Activated T-helper 2 cell treated with anti-CD3 and anti-CD28 coated beads, Interferon-gamma antibody, Interleukin-2, Interleukin-4, amounts not matched to agents 10 μg/mL and 5 μg/mL and 100 μg/mL, durations not matched to agents 14 hours and 24 hours and 36 hours (primary cell): Measurements from ENCODE around the gene ALPL. TPM values are rescaled to one million over a fixed set of nuclear protein-coding genes. Genes with fewer than 3 reads are reported as not detected.

Experiments used
- DNase-seq: peaks from one replicate; pipeline ENCODE4 v3.0.0; 2021; ENCODE audit warnings: low spot score
- H3K27ac Mint-ChIP-seq: one replicate; pipeline ENCODE4 v1.8.0; 2021; ENCODE audit warnings: mixed read lengths
- H3K27me3 Mint-ChIP-seq: one replicate; pipeline ENCODE4 v1.8.0; 2021; ENCODE audit warnings: low read depth, mixed read lengths
- H3K36me3 Mint-ChIP-seq: one replicate; pipeline ENCODE4 v1.8.0; 2021; ENCODE audit warnings: low read depth, mixed read lengths
- H3K4me1 Mint-ChIP-seq: one replicate; pipeline ENCODE4 v1.8.0; 2021; ENCODE audit warnings: low read depth, mixed read lengths
- H3K4me3 Mint-ChIP-seq: one replicate; pipeline ENCODE4 v1.8.0; 2021; ENCODE audit warnings: low read depth, mild to moderate bottlenecking, moderate library complexity, mixed read lengths
- H3K9me3 Mint-ChIP-seq: one replicate; pipeline ENCODE4 v1.8.0; 2021; ENCODE audit warnings: mixed read lengths
- intact Hi-C: fragments of 100-400 bp; cut with micrococcal nuclease; formaldehyde crosslinking; loops from one replicate; pipeline ENCODE4 v1.15.1; 2023
- total RNA-seq: library from RNA; stranded (reverse); gene quantifications from 2 replicates; pipeline ENCODE4 v1.2.3, GENCODE V29; 2022

The ALPL gene
- total RNA-seq, 1 donor from 2014 or later, result not detected

DNA sequence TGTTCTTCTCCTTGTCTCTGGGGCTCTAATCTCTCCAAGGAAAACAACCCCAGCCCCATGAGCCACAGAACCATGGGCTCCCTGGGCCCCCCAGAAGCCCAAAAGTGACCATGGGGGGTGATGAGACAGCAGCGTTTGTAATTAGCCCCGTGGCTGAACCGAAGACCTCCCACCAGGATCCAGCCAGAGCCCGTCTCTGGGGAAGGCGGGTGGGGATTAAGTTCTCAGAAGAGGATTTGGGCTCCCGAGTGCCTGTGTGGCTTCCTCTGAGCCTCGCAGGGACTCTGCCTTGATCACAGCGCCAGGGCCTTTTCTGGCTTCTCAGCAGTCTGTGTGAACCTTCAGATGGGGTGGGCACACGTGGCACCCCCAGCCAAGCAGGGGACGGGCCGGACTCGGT lies 77.0 kb downstream of the ALPL start:
- H3K4me1 Mint-ChIP-seq, result no peaks in the 10 kb centered on the region
- H3K27ac Mint-ChIP-seq, result no peak overlapping the region
- peaks cover 3% of the 10 kb centered on the region for H3K27me3 Mint-ChIP-seq
- intact Hi-C loops, result no loop called here
- no peak overlapping the region for H3K4me3 Mint-ChIP-seq
- H3K9me3 Mint-ChIP-seq, result no peaks in the 10 kb centered on the region
- no peak for DNase-seq
- H3K36me3 Mint-ChIP-seq, result no peaks in the 10 kb centered on the region

DNA sequence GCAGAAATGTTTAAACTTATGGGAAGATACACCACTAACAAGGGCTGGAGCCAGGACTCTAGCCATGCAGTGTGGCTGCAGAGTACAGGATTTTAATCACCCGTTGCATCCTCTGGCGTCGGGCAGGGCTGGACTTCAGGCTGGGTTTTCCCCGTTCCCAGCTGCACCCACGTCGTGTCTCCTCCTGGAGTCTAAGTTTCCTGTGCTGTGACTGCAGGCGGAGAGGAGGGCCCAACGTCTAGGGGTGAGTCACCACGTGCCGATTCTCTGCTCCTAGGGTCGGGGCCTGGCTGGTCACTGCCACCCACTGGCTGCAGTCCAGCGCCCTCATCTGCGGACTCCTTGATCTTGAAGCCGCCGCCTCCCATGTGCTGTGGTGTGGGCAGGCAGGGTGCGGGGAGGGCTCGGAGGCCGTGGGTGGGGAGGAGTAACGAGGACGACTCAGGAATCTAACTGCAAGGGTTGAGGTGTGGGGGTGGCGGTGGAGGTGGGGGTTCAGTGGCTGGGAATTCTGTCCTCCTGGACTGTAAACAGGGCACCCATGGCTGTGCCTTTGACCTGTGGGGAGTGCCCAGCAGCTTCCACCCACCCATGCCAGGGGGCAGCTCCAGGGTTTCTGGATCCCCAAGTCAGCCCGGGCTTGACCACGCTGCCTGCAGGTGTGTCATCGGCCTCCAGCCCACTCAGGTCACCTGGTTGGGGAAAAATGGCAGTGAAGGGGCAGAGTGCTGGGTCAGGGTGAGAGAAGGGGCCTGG lies 77.8 kb downstream of the ALPL start:
- H3K4me1 Mint-ChIP-seq, result no peaks in the 10 kb centered on the region
- no peak overlapping the region for H3K4me3 Mint-ChIP-seq
- intact Hi-C loops, result no loop called here
- H3K27ac Mint-ChIP-seq, result no peak overlapping the region
- peaks cover 5% of the 10 kb centered on the region for H3K27me3 Mint-ChIP-seq
- H3K9me3 Mint-ChIP-seq, result no peaks in the 10 kb centered on the region
- no peak for DNase-seq
- no peaks in the 10 kb centered on the region for H3K36me3 Mint-ChIP-seq

DNA sequence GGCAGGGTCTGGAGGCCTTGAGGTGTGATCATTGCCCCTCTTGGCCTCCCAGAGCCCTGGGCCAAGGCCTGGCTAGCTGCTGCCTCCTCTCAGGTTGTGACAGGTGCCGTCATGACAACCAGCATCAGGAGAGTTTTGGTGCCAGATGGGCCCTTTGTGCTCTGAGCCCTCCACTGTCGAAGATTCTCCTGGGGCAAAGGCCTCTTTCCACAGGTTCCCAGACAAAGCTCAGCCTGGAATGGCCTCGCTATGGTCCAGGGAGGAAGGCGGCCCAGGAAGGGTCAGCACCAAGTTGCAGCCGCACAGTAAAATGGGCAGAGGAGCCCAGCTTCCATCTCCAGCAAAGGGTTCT lies 78.4 kb downstream of the ALPL start:
- Mint-ChIP-seq H3K4me1 (no peaks in the 10 kb centered on the region), H3K27me3 (peaks cover 6% of the 10 kb centered on the region), H3K9me3 (no peaks in the 10 kb centered on the region), H3K4me3 (no peak overlapping the region), H3K36me3 (no peaks in the 10 kb centered on the region), H3K27ac (no peak overlapping the region)
- intact Hi-C loops, result no loop called here
- DNase-seq, result no peak

DNA sequence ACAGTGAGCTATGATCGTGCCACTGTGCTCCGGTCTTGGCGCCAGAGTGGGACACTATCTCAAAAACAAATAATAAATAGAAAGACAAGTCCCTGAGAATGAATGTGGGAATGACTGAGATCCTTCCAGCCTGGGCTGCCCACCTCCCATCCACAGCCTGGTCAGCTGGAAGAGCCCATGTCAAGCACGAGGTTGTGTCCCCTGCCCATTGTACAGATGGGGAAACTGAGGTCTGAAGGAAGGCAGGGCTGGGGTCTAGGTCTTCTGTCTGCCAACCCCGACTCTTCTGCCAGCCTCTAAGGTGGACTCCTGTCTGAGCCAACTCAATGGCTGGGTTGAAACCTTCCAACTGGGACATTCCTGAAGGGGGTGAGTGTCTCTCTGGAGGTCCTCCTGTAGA lies 80.4 kb downstream of the ALPL start:
- intact Hi-C loops, result no loop called here
- H3K36me3 Mint-ChIP-seq, result no peaks in the 10 kb centered on the region
- DNase-seq, result no peak

DNA sequence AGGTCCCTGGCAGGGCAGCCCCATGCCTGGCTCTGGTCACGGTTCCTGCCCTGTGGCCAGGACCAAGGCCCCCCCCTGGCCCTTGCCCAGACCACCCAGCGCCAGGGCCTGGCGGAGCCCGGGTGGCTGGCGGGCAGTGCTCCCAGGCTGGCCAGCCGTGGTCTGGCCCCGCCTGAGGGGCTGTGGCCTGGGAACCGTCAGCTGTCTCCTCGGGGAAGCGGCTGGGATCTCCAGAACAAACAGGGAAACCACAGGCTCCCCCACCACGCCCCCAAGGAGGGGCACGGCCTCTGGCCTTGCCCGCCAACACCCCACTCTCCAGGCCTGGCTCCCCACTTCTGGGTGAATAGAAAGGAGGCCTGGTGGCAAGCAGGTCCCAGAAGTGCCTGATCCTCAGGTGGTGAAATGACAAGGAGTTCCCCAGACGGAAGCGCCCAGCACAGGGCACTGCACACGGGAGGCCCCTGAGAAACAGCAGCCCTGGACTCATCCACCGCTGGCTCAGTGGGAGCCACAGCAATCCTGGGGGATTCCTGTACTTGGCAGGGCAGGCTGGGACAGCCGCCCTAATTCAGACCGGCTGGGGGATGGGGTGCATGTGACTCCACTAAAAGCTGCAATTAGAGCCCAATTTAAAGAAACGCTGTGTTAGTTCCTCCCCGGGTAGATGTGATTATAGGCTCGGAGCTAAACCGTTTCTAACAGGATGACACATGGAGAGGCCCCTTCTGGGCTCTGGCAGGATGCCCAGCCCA lies 81.1 kb downstream of the ALPL start:
- no peak overlapping the region for H3K4me3 Mint-ChIP-seq
- no peaks in the 10 kb centered on the region for H3K36me3 Mint-ChIP-seq
- H3K4me1 Mint-ChIP-seq, result no peaks in the 10 kb centered on the region
- H3K9me3 Mint-ChIP-seq, result no peaks in the 10 kb centered on the region
- no peak for DNase-seq
- H3K27me3 Mint-ChIP-seq, result peaks cover 6% of the 10 kb centered on the region
- no peak overlapping the region for H3K27ac Mint-ChIP-seq
- intact Hi-C loops, result no loop called here

More for the DNA sequence above, 80.4 kb downstream of the ALPL start:
- Mint-ChIP-seq H3K27ac (no peak overlapping the region), H3K4me3 (no peak overlapping the region), H3K27me3 (peaks cover 6% of the 10 kb centered on the region), H3K9me3 (no peaks in the 10 kb centered on the region), H3K4me1 (no peaks in the 10 kb centered on the region)

DNA sequence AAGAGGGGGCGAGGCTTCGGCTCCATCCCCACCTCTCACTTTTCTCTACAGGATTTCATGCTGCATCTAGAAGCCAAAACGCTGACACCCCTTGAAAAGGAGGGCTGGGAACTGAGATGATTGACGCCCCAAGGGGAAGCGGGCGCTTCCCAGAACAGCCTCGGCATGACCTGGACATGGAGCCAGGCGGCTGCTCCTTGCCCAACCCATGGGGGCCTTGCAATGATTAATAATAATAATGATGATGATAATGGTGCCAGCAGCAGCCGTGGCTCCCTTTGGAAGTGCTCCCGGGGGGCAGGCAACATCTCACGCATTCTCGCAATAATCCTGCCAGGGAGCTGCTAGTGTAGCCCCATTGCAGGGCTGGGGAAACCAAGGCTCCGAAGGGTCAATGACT lies 81.7 kb downstream of the ALPL start:
- intact Hi-C loops, result no loop called here
- no peak for DNase-seq
- H3K36me3 Mint-ChIP-seq, result no peaks in the 10 kb centered on the region
- no peaks in the 10 kb centered on the region for H3K4me1 Mint-ChIP-seq
- no peak overlapping the region for H3K4me3 Mint-ChIP-seq
- H3K27me3 Mint-ChIP-seq, result peaks cover 6% of the 10 kb centered on the region
- H3K9me3 Mint-ChIP-seq, result no peaks in the 10 kb centered on the region
- no peak overlapping the region for H3K27ac Mint-ChIP-seq

DNA sequence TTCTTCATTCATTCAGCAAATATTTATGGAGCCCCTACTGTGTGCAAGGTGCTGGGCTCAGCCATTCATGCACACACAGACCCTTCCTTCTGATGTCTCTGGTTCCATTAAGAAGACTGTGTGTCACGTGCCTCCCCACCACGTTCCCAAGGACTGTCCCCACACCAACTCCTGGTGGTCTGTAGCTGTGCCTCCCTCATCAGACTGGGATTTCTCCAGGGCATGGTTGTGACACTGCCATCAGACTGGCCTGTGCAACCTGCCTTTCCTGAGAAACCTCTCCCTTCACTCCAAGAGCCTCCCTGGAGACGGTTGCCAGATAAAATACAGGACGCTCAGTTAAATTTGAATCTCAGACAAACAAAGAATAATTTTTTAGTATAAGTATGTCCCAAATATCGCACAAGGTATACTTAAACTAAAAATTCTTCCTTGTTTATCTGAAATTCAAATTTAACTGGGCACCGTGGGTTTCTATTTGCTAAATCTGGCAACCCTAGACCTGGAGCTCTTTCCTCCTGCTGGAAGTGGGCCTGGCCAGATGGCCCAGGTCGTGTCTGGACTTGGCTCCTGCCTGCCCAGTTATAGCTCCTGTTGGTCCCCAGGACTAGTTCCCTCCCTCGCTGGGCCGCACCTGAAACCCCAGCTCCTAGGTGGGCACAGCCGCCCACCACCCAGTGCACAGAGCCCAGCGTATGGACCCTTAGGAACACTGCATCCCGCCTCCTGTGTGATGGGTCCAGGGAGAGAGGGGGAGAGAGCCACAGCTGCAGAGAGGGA lies 83.1 kb downstream of the ALPL start:
- DNase-seq, result no peak
- no peak overlapping the region for H3K27ac Mint-ChIP-seq
- H3K4me3 Mint-ChIP-seq, result no peak overlapping the region
- H3K36me3 Mint-ChIP-seq, result no peaks in the 10 kb centered on the region
- H3K27me3 Mint-ChIP-seq, result peaks cover 6% of the 10 kb centered on the region
- H3K4me1 Mint-ChIP-seq, result no peaks in the 10 kb centered on the region
- H3K9me3 Mint-ChIP-seq, result no peaks in the 10 kb centered on the region
- intact Hi-C loops, result no loop called here

DNA sequence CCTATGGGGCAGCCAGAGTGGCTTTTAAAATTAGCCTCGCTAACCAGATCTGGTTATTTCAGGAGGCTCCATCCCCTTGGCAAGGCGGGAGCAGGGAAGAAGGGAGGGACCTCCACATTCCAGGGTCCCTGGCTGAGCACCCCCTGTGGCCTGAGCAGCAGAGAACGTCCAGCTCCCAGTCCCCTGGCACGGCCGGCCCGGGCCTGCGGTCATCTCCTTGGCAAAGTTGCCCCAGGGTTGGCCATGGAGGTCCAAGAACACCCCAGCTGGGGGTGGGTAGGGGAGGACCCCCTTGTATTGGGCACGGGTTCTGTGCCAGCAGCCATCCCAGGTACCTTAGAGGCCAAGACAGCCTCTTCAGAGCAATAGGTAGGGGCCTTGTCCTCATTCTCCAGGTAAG lies 84.0 kb downstream of the ALPL start:
- Mint-ChIP-seq H3K4me3 (no peak overlapping the region), H3K36me3 (no peaks in the 10 kb centered on the region), H3K9me3 (no peaks in the 10 kb centered on the region), H3K4me1 (no peaks in the 10 kb centered on the region), H3K27me3 (peaks cover 6% of the 10 kb centered on the region), H3K27ac (no peak overlapping the region)
- DNase-seq, result no peak
- intact Hi-C loops, result no loop called here

DNA sequence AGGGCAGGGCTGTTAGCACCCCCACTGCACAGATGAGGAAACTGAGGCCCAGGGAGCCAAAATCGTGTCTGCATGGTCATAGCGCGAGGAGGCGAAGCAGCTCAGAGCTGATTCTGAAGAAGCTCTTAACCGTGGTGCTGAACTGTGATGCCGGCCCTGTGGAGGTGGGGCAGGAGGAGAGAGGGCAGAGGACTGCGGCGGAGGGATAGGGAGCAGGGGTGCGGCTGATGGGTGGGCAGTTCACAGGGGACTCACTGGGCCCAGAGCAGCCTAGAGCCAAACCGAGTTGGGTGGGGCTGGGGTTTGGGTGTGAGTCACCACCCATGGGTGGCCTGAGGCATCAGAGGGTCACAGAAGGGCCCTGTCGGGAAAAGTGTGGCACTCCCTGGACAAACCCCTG lies 85.3 kb downstream of the ALPL start:
- H3K9me3 Mint-ChIP-seq, result no peaks in the 10 kb centered on the region
- H3K4me3 Mint-ChIP-seq, result no peak overlapping the region
- no peaks in the 10 kb centered on the region for H3K4me1 Mint-ChIP-seq
- peaks cover 4% of the 10 kb centered on the region for H3K27me3 Mint-ChIP-seq
- intact Hi-C loops, result no loop called here
- H3K36me3 Mint-ChIP-seq, result no peaks in the 10 kb centered on the region
- H3K27ac Mint-ChIP-seq, result no peak overlapping the region
- no peak for DNase-seq

DNA sequence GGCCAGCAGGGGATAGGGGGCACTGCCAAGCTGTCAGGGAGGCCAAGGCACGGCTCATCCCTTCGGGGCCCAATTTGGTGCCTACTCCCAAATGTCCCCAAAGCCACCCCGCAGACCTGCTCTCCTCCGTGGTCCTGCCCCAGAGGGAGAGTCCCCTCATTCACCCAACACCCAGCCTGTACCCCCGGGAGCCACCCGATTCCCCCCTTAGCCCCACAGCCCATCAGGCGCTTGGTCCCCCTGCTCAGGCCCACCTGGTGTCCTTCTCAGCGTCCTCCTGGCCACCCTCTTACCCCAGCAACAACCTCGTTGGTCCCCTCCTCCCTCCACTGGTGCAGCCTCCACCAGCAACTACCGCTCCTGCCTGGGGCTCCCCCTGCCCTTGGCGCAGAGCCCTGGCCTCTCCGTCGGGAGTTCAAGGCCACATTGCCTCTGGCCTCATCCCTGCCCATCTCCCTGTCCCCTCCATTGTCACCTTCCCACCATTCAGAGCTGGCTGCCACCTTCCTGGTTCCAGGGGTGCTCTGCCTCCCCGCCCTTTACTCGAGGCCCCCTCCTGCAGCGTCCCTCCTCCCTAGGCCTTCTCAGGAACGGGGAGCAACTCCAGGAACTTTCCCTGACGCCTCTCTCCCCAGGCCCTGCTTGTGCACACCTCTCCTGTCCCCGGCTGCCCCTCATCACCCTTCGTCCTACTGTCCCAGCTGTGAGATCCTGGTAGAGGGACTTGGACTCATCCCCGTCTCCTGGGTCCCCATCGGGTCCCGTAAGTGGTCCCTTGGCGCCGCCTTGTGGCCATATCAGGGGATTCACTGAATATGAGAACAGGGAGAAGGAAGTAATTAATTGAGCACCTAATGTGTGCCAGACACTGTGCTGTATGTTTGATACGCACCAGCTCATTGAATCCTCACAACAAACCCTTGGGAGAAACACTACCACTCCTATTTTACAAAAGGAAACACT lies 86.0 kb downstream of the ALPL start:
- intact Hi-C loops, result loop anchor here (5.0 kb wide), 1 partner anchor 363 kb away; no protein-coding TSS in a partner anchor
- no peak overlapping the region for H3K4me3 Mint-ChIP-seq
- H3K27ac Mint-ChIP-seq, result no peak overlapping the region
- H3K9me3 Mint-ChIP-seq, result no peaks in the 10 kb centered on the region
- H3K27me3 Mint-ChIP-seq, result peaks cover 4% of the 10 kb centered on the region
- H3K4me1 Mint-ChIP-seq, result no peaks in the 10 kb centered on the region
- no peaks in the 10 kb centered on the region for H3K36me3 Mint-ChIP-seq
- peak; percentile 34 for DNase-seq

DNA sequence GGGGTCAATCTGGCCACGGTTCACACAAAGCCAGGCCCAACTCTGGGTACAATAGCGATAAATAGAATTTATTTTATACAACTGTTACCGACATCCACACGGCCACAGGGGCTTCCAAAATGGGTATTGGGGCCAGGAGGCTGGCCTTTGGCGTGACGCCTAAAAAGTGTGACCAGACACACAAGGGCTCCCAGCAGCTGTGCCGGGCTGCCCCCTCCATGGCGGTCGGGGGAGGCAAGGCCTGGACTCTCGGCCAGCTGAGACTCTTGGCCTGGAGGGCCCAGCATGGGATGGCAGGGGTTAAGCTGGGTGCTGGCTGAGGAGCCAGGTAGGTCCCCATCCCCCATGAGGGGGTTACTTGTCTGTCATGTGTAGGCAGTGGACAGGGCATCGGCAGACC lies 87.0 kb downstream of the ALPL start:
- Mint-ChIP-seq H3K36me3 (no peaks in the 10 kb centered on the region), H3K27ac (no peak overlapping the region), H3K27me3 (peaks cover 3% of the 10 kb centered on the region), H3K4me3 (no peak overlapping the region), H3K4me1 (no peaks in the 10 kb centered on the region), H3K9me3 (no peaks in the 10 kb centered on the region)
- intact Hi-C loops, result loop anchor here (5.0 kb wide), 1 partner anchor 364 kb away; no protein-coding TSS in a partner anchor
- no peak for DNase-seq

DNA sequence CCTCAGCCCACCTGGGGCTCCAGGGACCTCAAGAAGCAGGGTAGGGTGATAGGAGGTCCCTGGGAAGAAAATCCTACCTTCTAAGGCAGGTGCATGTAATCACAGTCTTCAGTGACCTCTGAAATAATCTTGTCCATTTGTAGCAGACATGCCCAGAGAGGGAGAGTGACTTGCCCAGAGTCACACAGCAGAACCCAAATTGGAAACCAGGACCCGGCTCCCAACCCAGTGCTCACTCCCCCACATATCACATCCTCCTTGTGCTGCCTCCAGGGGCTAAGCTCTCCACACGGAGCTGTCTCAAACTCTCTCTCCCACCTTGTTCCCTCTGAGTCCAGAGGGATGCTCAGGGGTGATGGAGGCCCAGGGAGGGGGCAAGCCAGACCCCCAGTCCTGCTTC lies 87.4 kb downstream of the ALPL start:
- H3K27ac Mint-ChIP-seq, result no peak overlapping the region
- H3K9me3 Mint-ChIP-seq, result no peaks in the 10 kb centered on the region
- H3K36me3 Mint-ChIP-seq, result no peaks in the 10 kb centered on the region
- intact Hi-C loops, result loop anchor here (5.0 kb wide), 1 partner anchor 364 kb away; no protein-coding TSS in a partner anchor
- no peak for DNase-seq
- H3K4me1 Mint-ChIP-seq, result no peaks in the 10 kb centered on the region
- H3K27me3 Mint-ChIP-seq, result peaks cover 3% of the 10 kb centered on the region
- no peak overlapping the region for H3K4me3 Mint-ChIP-seq
